K562 (cell line): Measurements from ENCODE around the gene HAP1. TPM values are rescaled to one million over a fixed set of nuclear protein-coding genes. Genes with fewer than 3 reads are reported as not detected.

Experiments
- CAMTA2 ChIP-seq: fragments of 250-450 bp; sonication (Bioruptor Pico); conservative IDR thresholded peaks from 2 replicates; pipeline ENCODE4 v1.5.1; 2022
- CBX8 ChIP-seq: fragments of 200-600 bp; sonication (generic); IDR thresholded peaks from 2 replicates; pipeline ENCODE4 v1.6.1; 2012; ENCODE audit warnings: borderline replicate concordance, mixed run types, low read depth, mild to moderate bottlenecking, moderate library complexity, mixed read lengths, low read length, control low read depth, inconsistent platforms; ENCODE audit not compliant: poor library complexity, severe bottlenecking; ENCODE audit errors: extremely low read depth
- CCAR2 ChIP-seq: fragments of 200-400 bp; formaldehyde crosslinking; IDR thresholded peaks from 2 replicates; pipeline ENCODE4 v1.6.1; 2017; ENCODE audit warnings: mild to moderate bottlenecking, low read depth, low read length
- EHMT2 ChIP-seq: fragments of 450-650 bp; IDR thresholded peaks from 2 replicates; pipeline ENCODE4 v1.6.1; 2018; ENCODE audit warnings: antibody characterized with exemption
- MAFG ChIP-seq: fragments of 450-650 bp; conservative IDR thresholded peaks from 2 replicates; pipeline ENCODE4 v1.6.1; 2016; ENCODE audit warnings: missing genetic modification characterization, missing compliant biosample characterization
- MNT ChIP-seq, 2 experiments: fragments of 450-650 bp; conservative IDR thresholded peaks; 2 replicates each; pipeline ENCODE4 v1.6.1; 2017; ENCODE audit warnings: mild to moderate bottlenecking in 2 of 2, moderate library complexity in 2 of 2
- NR2C2 ChIP-seq, 2 experiments: fragments of 200-800 bp in 1 of 2; sonication (Bioruptor generic) in 1 of 2; sonication (generic) in 1 of 2; formaldehyde crosslinking in 1 of 2; IDR thresholded peaks; 2 replicates each; pipeline versions ENCODE4 v1.6.1 to v1.8.0; 2016 to 2022; ENCODE audit warnings: mild to moderate bottlenecking in 1 of 2, missing compliant biosample characterization in 1 of 2, missing genetic modification characterization in 1 of 2, missing genetic modification reagents in 1 of 2
- REST ChIP-seq, 2 experiments: fragments of 450-650 bp; formaldehyde crosslinking in 1 of 2; IDR thresholded peaks; 2 replicates each; pipeline versions ENCODE4 v1.4.0 to v1.6.1; 2014 to 2020; ENCODE audit warnings: mild to moderate bottlenecking in 2 of 2, borderline replicate concordance in 1 of 2, low read depth in 1 of 2
- RUNX1 ChIP-seq: sonication (generic); IDR thresholded peaks from 2 replicates; pipeline ENCODE4 v1.6.1; 2016; ENCODE audit warnings: antibody characterized with exemption, low read depth
- SIN3A ChIP-seq, 2 experiments: fragments of 150-350 bp in 1 of 2; IDR thresholded peaks; 2 replicates each; pipeline ENCODE4 v1.6.1; 2011 to 2016; ENCODE audit warnings: borderline replicate concordance in 2 of 2, low read depth in 2 of 2, low read length in 2 of 2, mild to moderate bottlenecking in 2 of 2, moderate library complexity in 2 of 2; ENCODE audit not compliant: control insufficient read depth in 1 of 2
- SMARCB1 ChIP-seq: IDR thresholded peaks from 2 replicates; pipeline ENCODE4 v1.6.1; 2011; ENCODE audit warnings: improper control_type of control experiment, low read depth; ENCODE audit not compliant: insufficient read length
- polyA plus RNA-seq, 8 experiments: library from polyadenylated mRNA; depleted of rRNA in 4 of 8; stranded (reverse) in 5 of 8; unstranded in 3 of 8; fragments of >200 nt; fragmentation: Nextera tagmentation in 2 of 8; fragmentation: Illumina TruSeq in 1 of 8; extraction: Ambion mirVana in 2 of 8; extraction: Trizol in 1 of 8; gene quantifications; 2 replicates each; pipeline versions ENCODE4 v1.2.1 to v1.2.3, GENCODE V29; 2011 to 2014; ENCODE audit warnings: inconsistent platforms in 1 of 8, missing spikeins in 1 of 8
- total RNA-seq, 7 experiments: library from RNA; depleted of rRNA in 6 of 7; stranded (reverse); fragments of >200 nt in 6 of 7; fragmentation: Illumina TruSeq in 2 of 7; extraction: Trizol in 2 of 7; gene quantifications; 2 replicates each; pipeline versions ENCODE4 v1.2.1 to v1.2.3, GENCODE V29; 2011 to 2021; ENCODE audit warnings: low replicate concordance in 1 of 7
- TF ChIP-seq, protein P1 (sequence below): fragments of 250-450 bp; sonication (Bioruptor Pico); IDR thresholded peaks from 2 replicates; pipeline ENCODE4 v1.9.0; 2021; ENCODE audit warnings: mild to moderate bottlenecking, inconsistent platforms

The HAP1 gene
- total and polyA plus RNA-seq, 9 of the 15 experiments (the other 6 are each of a cell fraction or from before 2014, with no cell fraction given) = under 0.01 to 0.09 (median 0.04) TPM; not detected in 6

- TF ChIP-seq MNT (conservative IDR thresholded peaks at IDR 0.05) = peak; percentile 7 to 23; a peak in 2 of 4 replicates
- TF ChIP-seq SIN3A (IDR thresholded peaks at IDR 0.05; ENCODE audit: borderline replicate concordance in 2 of 2, control insufficient read depth in 1 of 2, low read depth in 2 of 2, low read length in 2 of 2) = peak in 1 of 2 experiments; percentile 94; a peak in 2 of 4 replicates
- peak; percentile 99 for TF ChIP-seq RUNX1
- no peak for TF ChIP-seq CCAR2
- TF ChIP-seq NR2C2 (CRISPR knock-in tag; IDR thresholded peaks at IDR 0.05) = no peak
- TF ChIP-seq NR2C2 (tag; IDR thresholded peaks at IDR 0.05) = no peak
- TF ChIP-seq CBX8 = no peak
- TF ChIP-seq REST (IDR thresholded peaks at IDR 0.05; ENCODE audit: borderline replicate concordance) = no peak
- 0 out of 2 replicates have a peak, but pooled peaks have one; percentile 69 for TF ChIP-seq REST (CRISPR knock-in tag; IDR thresholded peaks at IDR 0.05; ENCODE audit: low read depth)
- TF ChIP-seq, protein P1, sequence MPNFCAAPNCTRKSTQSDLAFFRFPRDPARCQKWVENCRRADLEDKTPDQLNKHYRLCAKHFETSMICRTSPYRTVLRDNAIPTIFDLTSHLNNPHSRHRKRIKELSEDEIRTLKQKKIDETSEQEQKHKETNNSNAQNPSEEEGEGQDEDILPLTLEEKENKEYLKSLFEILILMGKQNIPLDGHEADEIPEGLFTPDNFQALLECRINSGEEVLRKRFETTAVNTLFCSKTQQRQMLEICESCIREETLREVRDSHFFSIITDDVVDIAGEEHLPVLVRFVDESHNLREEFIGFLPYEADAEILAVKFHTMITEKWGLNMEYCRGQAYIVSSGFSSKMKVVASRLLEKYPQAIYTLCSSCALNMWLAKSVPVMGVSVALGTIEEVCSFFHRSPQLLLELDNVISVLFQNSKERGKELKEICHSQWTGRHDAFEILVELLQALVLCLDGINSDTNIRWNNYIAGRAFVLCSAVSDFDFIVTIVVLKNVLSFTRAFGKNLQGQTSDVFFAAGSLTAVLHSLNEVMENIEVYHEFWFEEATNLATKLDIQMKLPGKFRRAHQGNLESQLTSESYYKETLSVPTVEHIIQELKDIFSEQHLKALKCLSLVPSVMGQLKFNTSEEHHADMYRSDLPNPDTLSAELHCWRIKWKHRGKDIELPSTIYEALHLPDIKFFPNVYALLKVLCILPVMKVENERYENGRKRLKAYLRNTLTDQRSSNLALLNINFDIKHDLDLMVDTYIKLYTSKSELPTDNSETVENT (CRISPR knock-in tag) = no peak; the same call in none of the 2 replicates
- no peak for TF ChIP-seq MAFG
- TF ChIP-seq SMARCB1 = no peak
- TF ChIP-seq EHMT2 = no peak
- TF ChIP-seq CAMTA2 (CRISPR knock-in tag) = peak; percentile 98
Observed at GRCh38 chr17:41678411-41678906, 56.0 kb downstream of the HAP1 start (continued).
